SKM-1 (cell line): ENCODE data around the gene PTGES.

Experiments
- DNase-seq: peaks from one replicate; lab custom pipeline; 2025; ENCODE audit not compliant: unreplicated experiment; lab: John Stamatoyannopoulos, UW

PTGES gene

GRCh38 chr9:129695870-129696269, 57.0 kb downstream of the PTGES start:
- no peak for DNase-seq

- no peak for DNase-seq
Observed at GRCh38 chr9:129694243-129694646, 58.6 kb downstream of the PTGES start.

GRCh38 chr9:129693741-129694140, 59.1 kb downstream of the PTGES start:
- DNase-seq = no peak

- no peak for DNase-seq
Observed at GRCh38 chr9:129692534-129692933, 60.3 kb downstream of the PTGES start.
